HPDE6-E6E7 (cell line): ENCODE measurements around the gene PCNA.
A peak's percentile ranks its signal among the peaks of the same experiment; 100 is the strongest.

Experiments used
- DNase-seq: peaks from one replicate; pipeline ENCODE4 v3.0.0; 2011; ENCODE audit warnings: missing footprints; ENCODE audit errors: extremely low spot score

Gene PCNA

GRCh38 chr20:5119435-5120184 lies at the start of gene PCNA:
TSS of gene PCNA (minus strand) at chr20:5119958. CDS start at chr20:5119798, 160 bp downstream.
- peak; percentile 99 for DNase-seq

GRCh38 chr20:5168651-5169396 lies 49.1 kb upstream of the PCNA start:
- DNase-seq: peak; percentile 84

- DNase-seq: no peak
Observed at GRCh38 chr20:5164645-5165625, 45.2 kb upstream of the PCNA start.

GRCh38 chr20:5161536-5162164 lies 41.9 kb upstream of the PCNA start:
- no peak for DNase-seq

- no peak for DNase-seq
Observed at GRCh38 chr20:5160882-5161281, 41.1 kb upstream of the PCNA start.

GRCh38 chr20:5159928-5160327 lies 40.2 kb upstream of the PCNA start:
- DNase-seq: no peak

GRCh38 chr20:5156675-5157448 lies 37.1 kb upstream of the PCNA start:
- no peak for DNase-seq

GRCh38 chr20:5155404-5155803 lies 35.6 kb upstream of the PCNA start:
- no peak for DNase-seq

- DNase-seq: no peak
Observed at GRCh38 chr20:5154543-5154925, 34.8 kb upstream of the PCNA start.

- DNase-seq: peak; percentile 91
Observed at GRCh38 chr20:5153612-5154542, 34.1 kb upstream of the PCNA start.

GRCh38 chr20:5153152-5153467 lies 33.4 kb upstream of the PCNA start:
- DNase-seq: no peak

- DNase-seq: no peak
Observed at GRCh38 chr20:5150226-5151076, 30.7 kb upstream of the PCNA start.

GRCh38 chr20:5149892-5150225 lies 30.1 kb upstream of the PCNA start:
- no peak for DNase-seq

- no peak for DNase-seq
Observed at GRCh38 chr20:5148581-5148980, 28.8 kb upstream of the PCNA start.

- no peak for DNase-seq
Observed at GRCh38 chr20:5146871-5147592, 27.3 kb upstream of the PCNA start.

GRCh38 chr20:5146099-5146668 lies 26.4 kb upstream of the PCNA start:
- DNase-seq: no peak

- DNase-seq: no peak
Observed at GRCh38 chr20:5145365-5146098, 25.8 kb upstream of the PCNA start.
